ENCODE measurements around the gene PSMD14. TPM values are rescaled to one million over a fixed set of nuclear protein-coding genes. Genes with fewer than 3 reads are reported as not detected.
A peak's percentile ranks its signal among the peaks of the same experiment; 100 is the strongest.
"Not testable (repeated sequence)": the region's sequence is repeated elsewhere in the genome, so short reads cannot be mapped to it uniquely, and the experiment has no call there.

Gene PSMD14
- 64.4 and 103 TPM in 2 replicates for total RNA-seq (ENCODE audit: low replicate concordance)

DNA sequence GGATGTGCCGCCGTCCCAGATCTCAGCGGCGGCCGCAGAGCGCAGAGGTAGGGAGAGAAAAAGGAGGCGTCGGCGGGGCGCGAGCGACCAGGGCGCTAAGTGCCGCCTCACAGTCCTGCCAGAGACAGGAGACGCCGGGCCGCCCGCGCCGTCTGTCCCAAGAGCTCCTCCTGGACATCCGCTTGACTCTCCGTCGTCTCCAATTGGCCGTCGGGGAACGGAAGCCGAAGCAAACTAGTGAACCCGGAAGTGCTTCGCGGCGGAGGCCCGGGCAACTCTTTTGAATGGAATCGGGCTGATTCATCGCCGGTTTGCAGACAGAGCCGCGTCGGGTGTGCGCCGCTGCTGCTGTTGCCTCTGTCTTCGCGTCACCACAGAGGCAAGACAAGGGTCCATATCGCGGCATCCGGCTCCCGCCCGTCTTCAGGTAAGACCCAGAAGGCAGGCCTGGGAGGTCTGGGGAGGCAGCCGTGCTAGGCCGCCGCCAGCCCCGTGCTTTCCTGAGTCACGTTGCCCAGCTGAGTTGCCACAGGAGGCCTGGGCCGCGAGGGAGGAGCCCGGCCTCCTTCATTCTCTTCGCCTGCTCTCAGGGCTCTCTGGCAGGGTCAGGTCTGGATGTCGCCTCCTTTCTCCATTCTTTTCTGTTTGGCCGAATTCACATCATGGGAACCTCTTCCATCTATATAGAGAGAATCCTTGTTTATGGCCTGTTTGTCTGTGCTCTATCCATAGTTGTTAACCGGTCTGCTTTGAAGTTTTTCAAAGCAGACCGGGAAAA lies at the start of gene PSMD14:
Gene PSMD14 (plus strand): TSS at position 248 of the 778 bp plus-strand sequence. CDS start 10,401 bp downstream, outside the sequence.
- TF ChIP-seq, protein P1, sequence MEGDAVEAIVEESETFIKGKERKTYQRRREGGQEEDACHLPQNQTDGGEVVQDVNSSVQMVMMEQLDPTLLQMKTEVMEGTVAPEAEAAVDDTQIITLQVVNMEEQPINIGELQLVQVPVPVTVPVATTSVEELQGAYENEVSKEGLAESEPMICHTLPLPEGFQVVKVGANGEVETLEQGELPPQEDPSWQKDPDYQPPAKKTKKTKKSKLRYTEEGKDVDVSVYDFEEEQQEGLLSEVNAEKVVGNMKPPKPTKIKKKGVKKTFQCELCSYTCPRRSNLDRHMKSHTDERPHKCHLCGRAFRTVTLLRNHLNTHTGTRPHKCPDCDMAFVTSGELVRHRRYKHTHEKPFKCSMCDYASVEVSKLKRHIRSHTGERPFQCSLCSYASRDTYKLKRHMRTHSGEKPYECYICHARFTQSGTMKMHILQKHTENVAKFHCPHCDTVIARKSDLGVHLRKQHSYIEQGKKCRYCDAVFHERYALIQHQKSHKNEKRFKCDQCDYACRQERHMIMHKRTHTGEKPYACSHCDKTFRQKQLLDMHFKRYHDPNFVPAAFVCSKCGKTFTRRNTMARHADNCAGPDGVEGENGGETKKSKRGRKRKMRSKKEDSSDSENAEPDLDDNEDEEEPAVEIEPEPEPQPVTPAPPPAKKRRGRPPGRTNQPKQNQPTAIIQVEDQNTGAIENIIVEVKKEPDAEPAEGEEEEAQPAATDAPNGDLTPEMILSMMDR (IDR thresholded peaks at IDR 0.05; ENCODE audit: insufficient read depth, low read length), result no peak
- peak within 1 kb of the TSS; percentile 77 for H3K4me3 ChIP-seq (ENCODE audit: low read depth, low read length)

DNA sequence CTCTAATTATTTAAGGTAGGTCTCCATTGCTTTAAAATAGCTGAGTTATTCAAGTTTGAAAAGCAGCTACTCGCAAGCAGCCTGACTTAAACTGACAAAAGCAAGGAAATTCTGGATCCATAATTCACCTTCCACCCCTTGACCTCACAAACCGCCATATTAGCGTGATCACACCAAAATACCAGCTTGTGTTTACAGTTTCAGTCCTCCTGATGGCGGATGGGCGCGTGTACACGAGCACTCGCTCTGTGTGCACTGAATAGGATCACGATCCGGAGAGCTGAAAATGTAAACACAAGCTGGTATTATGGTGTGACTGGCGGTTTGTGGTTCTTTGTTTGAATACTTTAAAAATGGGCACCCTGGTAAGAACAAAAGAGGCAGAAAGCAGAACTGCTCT lies 42.4 kb upstream of the PSMD14 start:
- TF ChIP-seq, protein P1 (IDR thresholded peaks at IDR 0.05; ENCODE audit: insufficient read depth, low read length), result no peak

More for the DNA sequence above, at the start of gene PSMD14:
- DNase-seq (ENCODE audit: low read depth), result peak; percentile 92

DNA sequence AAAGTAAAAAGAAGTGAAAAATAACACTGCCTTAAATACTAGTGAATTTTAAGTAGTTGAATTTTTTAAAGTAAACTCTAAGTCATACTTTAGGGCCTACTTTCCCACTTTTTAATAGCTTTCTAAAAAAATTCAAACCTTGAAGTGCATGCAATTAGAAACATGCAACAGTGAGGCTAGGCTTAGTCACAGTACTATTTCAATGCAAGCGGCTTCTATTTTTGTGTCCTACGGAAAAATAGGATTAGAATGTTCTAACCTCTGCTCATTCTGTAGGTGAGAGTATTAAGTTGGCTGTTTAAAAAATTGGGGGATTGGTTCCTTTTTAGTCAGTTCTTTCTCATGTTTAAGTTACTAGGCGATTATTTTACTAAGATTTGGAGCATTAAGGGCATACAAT lies 39.1 kb upstream of the PSMD14 start:
- TF ChIP-seq, protein P1 (IDR thresholded peaks at IDR 0.05; ENCODE audit: insufficient read depth, low read length), result no peak
- H3K4me3 ChIP-seq (ENCODE audit: low read depth, low read length), result no peak overlapping the region
- DNase-seq (ENCODE audit: low read depth), result no peak

More for the DNA sequence above, 42.4 kb upstream of the PSMD14 start:
- H3K4me3 ChIP-seq (ENCODE audit: low read depth, low read length), result no peak overlapping the region
- no peak for DNase-seq (ENCODE audit: low read depth)

DNA sequence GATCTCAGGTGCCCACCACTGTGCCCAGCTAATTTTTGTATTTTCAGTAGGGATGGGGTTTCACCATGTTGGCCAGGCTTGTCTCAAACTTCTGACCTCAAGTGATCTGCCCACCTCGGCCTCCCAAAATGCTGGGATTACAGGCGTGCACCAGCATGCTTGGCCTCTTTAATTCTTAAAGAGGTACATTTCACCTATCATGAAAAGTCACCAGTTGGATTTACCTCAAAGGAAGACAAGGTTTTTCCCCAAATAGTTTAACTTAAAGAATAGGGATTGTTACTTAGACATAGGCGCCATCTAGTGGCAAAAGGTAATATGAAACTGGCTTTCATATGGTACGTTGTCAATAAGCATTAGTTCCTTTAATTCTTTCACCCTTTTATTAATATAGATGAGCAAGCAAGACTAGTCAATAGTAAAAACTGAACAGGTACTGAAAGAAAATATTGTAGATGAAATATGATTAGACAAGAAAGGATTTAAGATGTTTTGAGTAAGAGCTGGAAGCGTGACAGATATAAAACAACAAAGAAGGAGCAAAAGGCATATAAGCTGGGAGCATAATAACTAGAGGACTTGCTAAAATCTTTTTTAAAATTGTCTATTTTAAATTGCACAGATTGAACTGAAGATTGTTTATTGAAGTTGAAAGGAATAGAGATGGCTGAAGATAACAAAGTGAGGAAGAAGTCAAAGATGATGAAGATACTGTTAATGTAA lies 35.0 kb upstream of the PSMD14 start:
- TF ChIP-seq, protein P1 (IDR thresholded peaks at IDR 0.05; ENCODE audit: insufficient read depth, low read length), result peak; percentile 65
- H3K4me3 ChIP-seq (ENCODE audit: low read depth, low read length), result no peak overlapping the region
- DNase-seq (ENCODE audit: low read depth), result peak; percentile 83

DNA sequence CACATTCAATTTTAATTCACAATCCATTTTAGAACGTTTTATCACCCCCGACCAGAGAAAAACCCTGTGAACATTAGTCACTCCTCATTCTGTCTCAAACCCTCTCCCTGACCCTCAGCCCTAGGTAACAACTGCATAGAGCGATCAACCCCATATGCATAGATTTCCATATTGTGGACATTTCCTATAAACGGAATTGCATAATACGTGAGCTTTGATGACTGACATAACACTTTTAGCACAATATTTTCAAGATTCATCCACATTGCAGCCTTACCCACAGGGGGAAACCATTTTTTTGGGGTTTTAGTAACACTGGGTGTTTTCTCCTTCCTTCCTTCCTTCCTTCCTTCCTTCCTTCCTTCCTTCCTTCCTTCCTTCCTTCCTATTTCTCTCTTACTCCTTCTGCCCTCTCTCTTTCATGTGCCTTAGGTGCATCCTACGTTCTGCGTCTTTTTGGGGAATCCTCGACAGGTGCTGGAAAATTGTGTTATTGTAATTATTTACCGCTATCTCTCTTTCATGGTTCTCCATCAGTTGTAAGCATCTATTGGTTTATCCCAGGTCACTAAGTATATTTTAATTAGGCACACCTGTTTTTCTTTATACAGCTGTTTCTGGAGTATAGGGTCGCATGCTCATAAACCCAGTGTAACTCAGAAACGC lies 29.5 kb upstream of the PSMD14 start:
- peak; percentile 15 for DNase-seq (ENCODE audit: low read depth)

DNA sequence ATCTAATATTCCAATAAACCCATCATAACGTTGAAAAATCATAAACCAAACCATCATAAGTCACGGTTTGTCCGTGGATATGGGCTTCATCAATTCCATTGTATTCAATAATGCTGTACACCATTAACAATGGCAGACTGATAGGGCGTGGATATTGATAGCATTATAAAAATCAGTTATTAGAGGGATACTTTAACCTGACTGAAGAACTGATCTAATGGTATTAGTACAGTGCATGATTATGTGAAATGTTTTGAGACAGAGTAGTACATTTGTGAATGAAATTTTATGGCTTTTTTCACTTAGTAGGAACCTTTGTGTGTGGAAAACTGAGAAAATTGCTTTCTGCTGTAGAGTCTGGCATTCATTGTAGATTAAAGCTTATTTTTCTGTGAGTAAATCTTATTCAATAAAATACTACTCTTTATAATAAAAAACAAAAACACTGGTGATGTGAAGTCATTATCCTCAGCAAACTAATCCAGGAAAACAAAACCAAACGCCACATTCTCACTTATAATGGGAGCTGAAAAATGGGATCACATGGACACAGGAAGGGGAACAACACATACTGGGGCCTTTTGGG lies 28.9 kb upstream of the PSMD14 start:
- not testable (repeated sequence) for H3K4me3 ChIP-seq (ENCODE audit: low read depth, low read length); DNase-seq (ENCODE audit: low read depth)

More for the DNA sequence above, 29.5 kb upstream of the PSMD14 start:
- H3K4me3 ChIP-seq (ENCODE audit: low read depth, low read length), result not testable (repeated sequence)

DNA sequence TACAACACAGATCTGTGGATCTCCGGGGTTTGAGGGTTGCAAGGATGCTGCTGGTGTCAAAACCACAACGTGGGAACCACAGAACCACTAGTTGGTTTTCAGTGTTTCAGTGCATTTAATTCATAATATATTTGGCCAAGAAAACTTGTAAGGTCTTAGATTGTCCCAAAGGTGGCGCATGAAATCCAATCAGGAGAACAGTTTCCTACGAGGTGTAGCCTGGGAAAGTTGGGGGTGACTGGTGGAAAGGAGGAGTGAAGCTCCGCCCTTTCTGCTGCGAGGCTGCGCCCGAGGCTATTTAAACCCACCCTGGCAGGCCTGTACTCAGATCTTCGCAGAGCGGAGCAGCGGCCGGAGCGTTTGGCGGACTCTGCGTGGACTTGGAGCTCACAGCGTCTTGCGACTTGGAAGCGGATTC lies 27.3 kb upstream of the PSMD14 start:
- TF ChIP-seq, protein P1 (IDR thresholded peaks at IDR 0.05; ENCODE audit: insufficient read depth, low read length), result peak; percentile 22
- peak; percentile 39 for DNase-seq (ENCODE audit: low read depth)

DNA sequence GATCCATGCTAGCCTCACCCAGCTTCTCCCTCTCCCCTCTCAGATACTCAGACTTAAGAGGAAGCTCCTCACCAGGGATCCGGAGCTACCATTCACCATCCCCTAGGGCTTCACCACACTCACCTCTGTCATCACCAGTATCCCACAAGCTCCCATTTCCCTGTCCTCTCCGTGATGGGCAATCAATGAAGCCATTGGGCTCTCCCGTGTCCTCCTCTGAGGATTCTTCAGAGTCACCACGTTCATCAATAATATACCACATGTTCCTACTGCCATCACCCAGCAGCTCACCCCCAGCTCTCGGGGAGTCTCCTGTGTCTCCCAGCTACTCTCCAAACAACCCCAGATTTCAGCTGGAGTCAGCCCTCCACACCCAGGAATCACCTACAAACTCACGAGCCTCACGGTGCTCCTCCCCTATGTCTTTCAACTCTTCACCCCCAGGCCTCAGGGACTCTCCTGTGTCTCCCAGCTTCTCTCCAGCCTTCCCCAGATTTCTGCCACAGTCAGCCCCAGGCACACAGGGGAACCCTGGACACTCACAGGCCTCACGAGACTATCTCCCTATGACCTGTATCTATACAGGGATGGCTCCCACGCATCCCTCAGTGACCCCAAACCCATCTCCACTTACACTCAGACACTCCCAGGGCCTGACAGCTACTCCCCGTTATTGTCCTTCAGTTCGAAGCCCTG lies 26.5 kb upstream of the PSMD14 start:
- H3K4me3 ChIP-seq (ENCODE audit: low read depth, low read length); DNase-seq (ENCODE audit: low read depth): not testable (repeated sequence)

More for the DNA sequence above, 27.3 kb upstream of the PSMD14 start:
- H3K4me3 ChIP-seq (ENCODE audit: low read depth, low read length), result not testable (repeated sequence)

DNA sequence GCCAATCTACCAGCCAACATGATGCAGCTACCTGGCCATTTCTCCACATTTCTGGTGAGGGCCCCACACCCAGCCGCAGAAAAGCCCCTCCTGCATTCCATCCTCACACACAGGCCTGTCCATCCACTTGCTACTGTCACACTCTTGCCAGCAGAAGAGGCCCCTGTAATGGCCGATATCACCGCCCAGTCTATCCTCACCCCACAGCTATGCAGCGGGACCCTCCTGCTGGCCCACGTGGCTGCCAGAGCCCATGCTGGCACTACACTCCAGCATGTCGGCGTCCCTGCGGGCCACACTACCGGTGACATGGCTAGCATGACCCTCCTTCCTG lies 25.9 kb upstream of the PSMD14 start:
- DNase-seq (ENCODE audit: low read depth); H3K4me3 ChIP-seq (ENCODE audit: low read depth, low read length): not testable (repeated sequence)
